ENCODE data around the gene EEF1A2. TPM values are rescaled to one million over a fixed set of nuclear protein-coding genes. Genes with fewer than 3 reads are reported as not detected.

The EEF1A2 gene
- total RNA-seq, 4 donors from 2014 or later: 0.75 to 5.0 (median 3.3) TPM

GRCh38 chr20:63543733-63544132 lies 44.9 kb upstream of the EEF1A2 start:
- intact Hi-C loops (cut with DNase I; ENCODE audit: low total_unique reads) (no loop called here), in situ Hi-C loops (cut with MboI; ENCODE audit: low pct_ligation_motif_present in 1 of 4, low pct_unique_long_range_greater_than_20kb in 1 of 4, low sequenced_read_pairs in 3 of 4) (loop anchor here in 1 of 4 donors (25.0 kb wide), 1 partner anchor 94 kb away; the partner anchor contains the start of gene GMEB2)
- H3K36me3 ChIP-seq: no peaks in the 10 kb centered on the region
- no peak overlapping the region for H3K4me3 ChIP-seq
- no peak for TF ChIP-seq CTCF (IDR thresholded peaks at IDR 0.05)
- TF ChIP-seq POLR2AphosphoS5 (IDR thresholded peaks at IDR 0.05): no peak
- 78 to 81% methylated on average over 4 to 6 of the region's 6 CpGs for WGBS, 2 donors (ENCODE audit: low coverage in 1 of 2)
- peaks cover 28% of the 10 kb centered on the region for H3K27me3 ChIP-seq
- peaks cover 7 to 48% (median 35%) of the 10 kb centered on the region in 4 donors for H3K4me1 ChIP-seq
- no peaks in the 10 kb centered on the region for H3K9me3 ChIP-seq
- no peak for DNase-seq
- H3K27ac ChIP-seq: peak overlapping the region in 1 of 4 donors; percentile 69

- WGBS, 2 donors (ENCODE audit: low coverage in 1 of 2): 80% methylated on average over 6 of the region's 10 CpGs; no CpG with 5 or more reads in 1 of the 2 donors
- H3K36me3 ChIP-seq: no peaks in the 10 kb centered on the region
- H3K4me3 ChIP-seq: no peak overlapping the region
- in situ Hi-C loops (cut with MboI; ENCODE audit: low pct_ligation_motif_present in 1 of 4, low pct_unique_long_range_greater_than_20kb in 1 of 4, low sequenced_read_pairs in 3 of 4): loop anchor here in 1 of 4 donors (25.0 kb wide), 1 partner anchor 94 kb away; the partner anchor contains the start of gene GMEB2
- DNase-seq: no peak
- peak overlapping the region in 1 of 4 donors; percentile 81 for H3K27ac ChIP-seq
- no peak for TF ChIP-seq POLR2A (IDR thresholded peaks at IDR 0.05)
- no peak for TF ChIP-seq POLR2AphosphoS5 (IDR thresholded peaks at IDR 0.05)
- TF ChIP-seq EP300 (IDR thresholded peaks at IDR 0.05; ENCODE audit: low read depth): no peak
- TF ChIP-seq CTCF (IDR thresholded peaks at IDR 0.05): no peak
- peaks cover 9 to 53% (median 40%) of the 10 kb centered on the region in 4 donors for H3K4me1 ChIP-seq
- intact Hi-C loops (cut with DNase I; ENCODE audit: low total_unique reads): no loop called here
- H3K9me3 ChIP-seq: no peaks in the 10 kb centered on the region
- peaks cover 21% of the 10 kb centered on the region for H3K27me3 ChIP-seq
These were observed 44.2 kb upstream of the EEF1A2 start for GRCh38 chr20:63543131-63543530.

- in situ Hi-C loops (cut with MboI; ENCODE audit: low pct_ligation_motif_present in 1 of 4, low pct_unique_long_range_greater_than_20kb in 1 of 4, low sequenced_read_pairs in 3 of 4) (loop anchor here in 1 of 4 donors (25.0 kb wide), 1 partner anchor 95 kb away; the partner anchor contains the start of gene GMEB2), intact Hi-C loops (cut with DNase I; ENCODE audit: low total_unique reads) (no loop called here)
- Histone ChIP-seq H3K27ac (peak overlapping the region in 3 of 4 donors; percentile 44 to 81 (median 54)), H3K27me3 (peaks cover 17% of the 10 kb centered on the region), H3K4me3 (no peak overlapping the region), H3K4me1 (peaks cover 12 to 56% (median 40%) of the 10 kb centered on the region in 4 donors), H3K36me3 (no peaks in the 10 kb centered on the region), H3K9me3 (no peaks in the 10 kb centered on the region)
- WGBS, 2 donors (ENCODE audit: low coverage in 1 of 2): 65% methylated on average over 6 of the region's 10 CpGs; no CpG with 5 or more reads in 1 of the 2 donors
- peak; percentile 29 for DNase-seq
- TF ChIP-seq CTCF (IDR thresholded peaks at IDR 0.05): no peak
- no peak for TF ChIP-seq POLR2AphosphoS5 (IDR thresholded peaks at IDR 0.05)
- no peak for TF ChIP-seq POLR2A (IDR thresholded peaks at IDR 0.05)
- TF ChIP-seq EP300 (IDR thresholded peaks at IDR 0.05; ENCODE audit: low read depth): no peak
These were observed 43.8 kb upstream of the EEF1A2 start for GRCh38 chr20:63542696-63543095.

- Histone ChIP-seq H3K36me3 (no peaks in the 10 kb centered on the region), H3K4me3 (peak overlapping the region in 1 of 4 donors; percentile 26), H3K27ac (peak overlapping the region in 3 of 4 donors; percentile 44 to 81 (median 54)), H3K9me3 (no peaks in the 10 kb centered on the region), H3K27me3 (peaks cover 11% of the 10 kb centered on the region), H3K4me1 (peaks cover 12 to 55% (median 41%) of the 10 kb centered on the region in 4 donors)
- in situ Hi-C loops (cut with MboI; ENCODE audit: low pct_ligation_motif_present in 1 of 4, low pct_unique_long_range_greater_than_20kb in 1 of 4, low sequenced_read_pairs in 3 of 4): loop anchor here in 1 of 4 donors (25.0 kb wide), 1 partner anchor 95 kb away; the partner anchor contains the start of gene GMEB2
- no peak for TF ChIP-seq CTCF (IDR thresholded peaks at IDR 0.05)
- peak; percentile 30 for TF ChIP-seq POLR2A (IDR thresholded peaks at IDR 0.05)
- no peak for TF ChIP-seq EP300 (IDR thresholded peaks at IDR 0.05; ENCODE audit: low read depth)
- TF ChIP-seq POLR2AphosphoS5 (IDR thresholded peaks at IDR 0.05): peak; percentile 41 to 88 (median 83)
- WGBS, 2 donors (ENCODE audit: low coverage in 1 of 2): 60% methylated on average over 36 of the region's 36 CpGs; no CpG with 5 or more reads in 1 of the 2 donors
- DNase-seq: peak; percentile 79
- intact Hi-C loops (cut with DNase I; ENCODE audit: low total_unique reads): no loop called here
These were observed 43.2 kb upstream of the EEF1A2 start for GRCh38 chr20:63542031-63542559.

Data from transverse colon (tissue), 4 donors.